Left ventricle myocardium superior (tissue), 1 donor: Measurements from ENCODE around the gene TPK1. TPM values are rescaled to one million over a fixed set of nuclear protein-coding genes. Genes with fewer than 3 reads are reported as not detected.

Source experiments
- ATAC-seq: fragments of 200-7000 bp; cut with Tn5 transposase; one replicate; pipeline ENCODE4 v1.9.1; 2020; ENCODE audit warnings: mild to moderate bottlenecking, moderate library complexity
- DNase-seq: peaks from one replicate; pipeline ENCODE4 v3.0.0-alpha.2; 2020
- intact Hi-C: fragments of 100-400 bp; cut with micrococcal nuclease; formaldehyde crosslinking; loops from one replicate; pipeline ENCODE4 v1.11.0; 2022
- long read RNA-seq: library from polyadenylated mRNA; unstranded; transcript quantifications from one replicate; pipeline ENCODE4 v2.0.0, GENCODE V29; 2021
- total RNA-seq: library from RNA; stranded (reverse); fragmentation: NEBNext Ultra II Directional; extraction: Animal tissue kit (Norgen Biotek cat#: 25700); gene quantifications from one replicate; pipeline ENCODE4 v1.2.1, GENCODE V29; 2021
- donor health status: DM: no; HTN: yes; CAD: no; lungs with severe emphysema.

Gene TPK1
- 4.9 TPM for total RNA-seq
- long read RNA-seq, partial matches to known transcripts: 0 of 3 reads
- long read RNA-seq, other reads (novel, unspliced or antisense): 1 of 3 reads

GRCh38 chr7:144835652-144836544 is at the start of gene TPK1:
Gene TPK1 (minus strand): TSS chr7:144836053. CDS start chr7:144835602, 451 bp downstream.
- intact Hi-C loops: no loop called here
- ATAC-seq (peak; percentile 97), DNase-seq (peak; percentile 96)

- intact Hi-C loops: no loop called here
- ATAC-seq (no peak), DNase-seq (no peak)
Measured at GRCh38 chr7:144885478-144885877, 49.6 kb upstream of the TPK1 start.

- ATAC-seq (no peak), DNase-seq (no peak)
- intact Hi-C loops: no loop called here
Measured at GRCh38 chr7:144884896-144885295, 49.0 kb upstream of the TPK1 start.

GRCh38 chr7:144873316-144873845 is 37.5 kb upstream of the TPK1 start:
- DNase-seq (no peak), ATAC-seq (no peak)
- intact Hi-C loops: no loop called here

- ATAC-seq (no peak), DNase-seq (no peak)
- intact Hi-C loops: no loop called here
Measured at GRCh38 chr7:144869082-144869481, 33.2 kb upstream of the TPK1 start.

GRCh38 chr7:144866189-144866588 is 30.3 kb upstream of the TPK1 start:
- DNase-seq (no peak), ATAC-seq (no peak)
- intact Hi-C loops: no loop called here

GRCh38 chr7:144863320-144863647 is 27.4 kb upstream of the TPK1 start:
- intact Hi-C loops: no loop called here
- DNase-seq (no peak), ATAC-seq (no peak)

GRCh38 chr7:144862612-144863319 is 26.9 kb upstream of the TPK1 start:
- DNase-seq: no peak
- intact Hi-C loops: no loop called here
- no peak for ATAC-seq

- intact Hi-C loops: no loop called here
- ATAC-seq (no peak), DNase-seq (no peak)
Measured at GRCh38 chr7:144859739-144860138, 23.9 kb upstream of the TPK1 start.

- ATAC-seq: no peak
- DNase-seq: no peak
- intact Hi-C loops: no loop called here
Measured at GRCh38 chr7:144857463-144857862, 21.6 kb upstream of the TPK1 start.

GRCh38 chr7:144854839-144855424 is 19.1 kb upstream of the TPK1 start:
- intact Hi-C loops: no loop called here
- DNase-seq (no peak), ATAC-seq (no peak)

GRCh38 chr7:144853542-144853941 is 17.7 kb upstream of the TPK1 start:
- no peak for DNase-seq
- ATAC-seq: no peak
- intact Hi-C loops: no loop called here

- no peak for ATAC-seq
- DNase-seq: no peak
- intact Hi-C loops: no loop called here
Measured at GRCh38 chr7:144848078-144848477, 12.2 kb upstream of the TPK1 start.

- intact Hi-C loops: no loop called here
- ATAC-seq (peak; percentile 73), DNase-seq (peak; percentile 28)
Measured at GRCh38 chr7:144842377-144842851, 6.6 kb upstream of the TPK1 start.

- ATAC-seq: no peak
- intact Hi-C loops: no loop called here
- DNase-seq: no peak
Measured at GRCh38 chr7:144836545-144836842, 641 bp upstream of the TPK1 start.

GRCh38 chr7:144835155-144835611 is 670 bp downstream of the TPK1 start:
- DNase-seq: peak; percentile 53
- intact Hi-C loops: no loop called here
- ATAC-seq: peak; percentile 71

- ATAC-seq (peak; percentile 19), DNase-seq (no peak)
- intact Hi-C loops: no loop called here
Measured at GRCh38 chr7:144834641-144835144, 1.2 kb downstream of the TPK1 start.

- intact Hi-C loops: no loop called here
- DNase-seq: no peak
- no peak for ATAC-seq
Measured at GRCh38 chr7:144830811-144831210, 5.0 kb downstream of the TPK1 start.

- ATAC-seq (no peak), DNase-seq (no peak)
- intact Hi-C loops: no loop called here
Measured at GRCh38 chr7:144830024-144830785, 5.6 kb downstream of the TPK1 start.
